ENCODE results near the gene CCDC33.

The CCDC33 gene

DNA sequence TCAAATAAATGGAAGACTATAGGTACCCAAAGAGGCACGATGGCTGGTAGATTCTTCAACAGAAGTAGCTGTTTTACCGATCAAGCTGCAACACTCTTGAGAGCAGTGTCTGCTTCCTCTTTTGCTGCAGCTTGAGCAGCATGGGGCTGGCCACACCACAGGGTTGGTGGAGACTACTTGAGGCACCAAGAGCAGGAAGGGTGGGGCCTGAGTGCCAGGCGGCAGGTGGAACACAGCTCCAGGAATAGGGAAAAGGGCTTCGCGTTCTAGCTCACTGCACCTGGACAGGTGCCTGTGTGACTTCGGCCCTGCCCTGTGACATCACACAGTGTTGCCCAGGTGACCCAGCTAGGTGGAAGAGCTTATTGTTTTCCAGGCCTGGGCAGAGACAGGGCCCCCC is at the start of gene CCDC33:
Gene CCDC33 (plus strand): TSS at position 365 of the 400 bp plus-strand sequence. CDS start 394 bp downstream, outside the sequence.
- DNase-seq: peak; percentile 75

DNA sequence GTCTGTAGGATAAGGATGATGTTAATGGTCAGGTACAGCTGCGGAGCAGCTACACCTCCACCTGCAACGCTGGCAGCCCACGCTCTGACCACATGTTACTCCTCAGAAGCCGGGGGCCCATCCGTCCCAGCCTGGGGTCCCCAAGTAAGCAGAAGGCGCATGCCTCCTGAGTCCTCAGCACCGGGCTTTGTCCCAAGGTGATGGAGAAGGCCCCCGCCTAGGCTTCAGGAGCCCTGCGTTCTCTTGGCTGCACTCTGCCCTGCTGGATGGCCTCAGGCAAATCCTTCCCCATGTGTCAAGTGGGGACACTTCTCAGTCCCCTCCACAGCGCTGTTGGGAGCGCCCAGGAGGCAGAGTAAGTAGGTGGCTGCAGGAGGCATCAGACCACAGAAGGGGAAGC is 47.9 kb upstream of the CCDC33 start:
- no peak for DNase-seq

DNA sequence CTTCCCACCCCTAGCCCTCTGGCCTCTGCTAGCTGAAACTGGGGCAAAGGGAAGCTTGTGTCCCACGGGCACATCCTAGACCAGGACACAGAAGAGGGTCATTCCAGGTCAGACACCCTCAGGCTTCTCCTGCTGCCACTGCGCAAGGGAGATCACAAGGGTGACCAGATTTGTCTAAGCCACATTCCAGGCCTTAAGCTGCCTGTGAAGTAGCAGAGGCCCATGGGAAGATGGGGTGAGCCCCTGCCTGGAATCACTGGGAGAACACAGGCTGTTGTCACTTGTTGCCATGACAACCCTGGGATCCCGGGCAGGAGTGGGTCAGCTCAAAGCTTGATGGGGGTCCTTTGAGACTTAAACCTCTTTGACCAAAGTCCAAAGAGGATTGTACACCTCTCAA is 44.3 kb upstream of the CCDC33 start:
- no peak for DNase-seq

GRCh38 chr15:74192751-74193150 is 43.4 kb upstream of the CCDC33 start:
- DNase-seq: no peak

DNA sequence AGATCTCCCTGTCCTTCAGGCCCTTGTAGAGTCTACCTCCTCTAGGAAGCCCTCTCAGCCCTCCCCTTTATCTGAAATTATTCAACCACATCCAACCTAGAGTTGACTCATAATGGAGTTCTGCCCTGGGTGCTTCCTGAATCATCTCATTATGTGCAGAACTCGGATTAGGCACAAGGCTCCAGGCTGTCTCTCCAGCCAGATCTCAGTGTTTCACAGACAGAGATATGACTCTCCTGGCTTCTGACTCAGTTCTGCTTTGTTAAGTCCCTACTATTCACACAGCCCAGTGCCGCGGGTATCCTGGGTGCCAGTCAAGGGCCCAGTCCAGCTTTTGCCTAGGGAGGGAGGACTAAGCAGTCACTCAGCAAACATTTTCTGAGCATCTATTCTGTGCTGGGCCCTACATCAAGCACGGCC is 42.8 kb upstream of the CCDC33 start:
- no peak for DNase-seq

DNA sequence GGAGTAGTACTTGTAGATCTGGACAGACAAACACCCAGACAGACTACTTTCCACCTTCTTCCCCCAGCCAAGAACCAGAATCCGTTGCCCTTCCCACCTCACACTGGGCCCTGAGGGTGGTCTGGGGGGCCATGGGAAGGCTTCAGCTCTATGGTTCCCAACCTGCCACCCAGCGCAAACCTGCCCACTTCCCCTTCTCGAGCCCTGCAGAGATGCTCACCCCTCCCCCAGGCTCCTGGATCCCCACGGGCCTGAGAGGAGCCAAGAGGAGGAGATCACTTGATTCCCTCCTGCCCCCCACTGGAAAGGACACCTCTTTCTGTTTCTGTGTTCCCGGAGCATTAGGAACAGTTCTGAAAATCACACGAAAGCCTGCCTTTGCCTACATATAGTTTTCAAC is 42.2 kb upstream of the CCDC33 start:
- no peak for DNase-seq

DNA sequence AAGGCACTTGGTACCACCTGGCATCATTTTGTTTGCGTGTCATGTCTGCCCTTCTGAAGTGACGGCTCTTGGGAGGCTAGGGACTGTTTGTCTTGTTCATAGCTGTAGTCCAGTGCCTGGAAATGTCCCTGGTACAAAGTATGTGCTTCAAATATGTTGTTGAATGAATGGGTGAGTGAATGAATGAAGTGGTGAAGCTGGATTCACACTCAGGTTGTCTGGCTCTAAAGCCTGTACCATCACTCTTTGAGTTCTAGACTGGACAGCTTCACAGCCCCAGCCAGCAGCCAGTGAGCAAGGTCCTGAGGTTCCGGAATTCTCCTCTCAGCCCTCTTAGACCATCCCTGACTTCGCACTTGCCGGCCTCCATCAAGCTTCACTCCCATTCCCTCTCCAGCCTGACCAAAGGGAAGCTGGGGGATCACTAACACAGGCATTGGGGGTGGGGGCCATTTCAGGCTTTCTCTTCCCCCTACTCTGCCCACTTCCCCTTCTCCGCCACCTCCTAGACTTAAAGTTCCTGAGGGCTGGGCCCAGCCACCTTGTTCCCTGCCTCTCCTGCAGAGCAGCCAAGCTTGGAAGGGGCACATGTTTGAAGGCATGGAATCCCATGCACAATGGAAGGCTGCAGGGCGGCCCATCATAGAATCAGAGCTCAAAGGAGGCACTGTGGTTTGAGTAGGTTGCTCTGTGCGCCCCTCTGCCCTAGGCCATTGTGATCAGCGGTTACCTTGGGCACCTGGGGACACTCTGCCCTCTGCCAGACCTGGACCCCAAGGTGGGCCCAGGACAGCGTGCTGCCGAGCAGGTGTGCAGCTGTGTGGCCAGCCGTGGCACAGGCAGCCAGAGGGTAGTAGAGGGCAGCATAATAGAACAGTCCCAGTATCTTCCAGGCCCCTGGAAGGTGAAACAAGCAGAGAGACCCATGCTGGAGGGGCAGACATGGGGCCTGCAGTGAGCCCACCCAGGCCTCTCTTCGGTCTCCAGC is 41.3 kb upstream of the CCDC33 start:
- DNase-seq: no peak

DNA sequence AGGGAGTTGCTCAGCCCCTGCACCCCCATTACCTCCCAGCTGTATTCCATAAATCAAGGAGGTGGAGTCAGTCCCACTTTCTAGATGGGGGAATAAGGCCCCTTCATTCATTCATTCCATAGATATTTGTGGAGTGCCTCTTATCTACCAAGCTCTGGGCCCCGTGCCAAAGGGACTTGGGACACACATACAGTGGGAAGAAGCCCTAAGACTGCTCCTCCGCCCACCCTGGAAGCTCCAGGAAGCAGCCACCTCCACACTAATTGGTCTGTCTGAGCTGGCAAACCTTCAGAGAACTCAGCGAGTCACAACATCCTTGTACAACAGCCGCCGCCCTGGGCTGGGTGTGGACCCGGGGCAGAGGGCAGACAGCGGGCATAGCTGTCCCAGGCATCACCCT is 40.0 kb upstream of the CCDC33 start:
- DNase-seq: no peak

GRCh38 chr15:74197176-74197965 is 38.8 kb upstream of the CCDC33 start:
- no peak for DNase-seq

DNA sequence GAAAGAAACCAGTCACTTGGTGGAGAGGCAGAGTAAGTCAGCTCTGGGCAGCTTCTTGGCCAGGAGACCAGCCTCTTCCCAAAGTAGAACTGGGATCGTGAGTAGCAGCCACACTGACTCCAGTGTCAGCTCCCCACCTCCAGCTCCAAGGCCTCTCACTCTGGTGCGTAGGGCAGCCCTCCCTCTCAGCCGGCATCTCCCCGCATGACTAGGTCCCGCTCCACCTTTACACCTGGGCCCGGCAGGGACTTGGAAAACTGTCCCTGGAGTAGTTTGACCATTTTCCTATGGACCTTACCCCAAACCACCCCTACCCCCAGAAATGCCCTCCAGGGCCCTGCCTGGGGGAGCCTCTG is 36.9 kb upstream of the CCDC33 start:
- DNase-seq: no peak

DNA sequence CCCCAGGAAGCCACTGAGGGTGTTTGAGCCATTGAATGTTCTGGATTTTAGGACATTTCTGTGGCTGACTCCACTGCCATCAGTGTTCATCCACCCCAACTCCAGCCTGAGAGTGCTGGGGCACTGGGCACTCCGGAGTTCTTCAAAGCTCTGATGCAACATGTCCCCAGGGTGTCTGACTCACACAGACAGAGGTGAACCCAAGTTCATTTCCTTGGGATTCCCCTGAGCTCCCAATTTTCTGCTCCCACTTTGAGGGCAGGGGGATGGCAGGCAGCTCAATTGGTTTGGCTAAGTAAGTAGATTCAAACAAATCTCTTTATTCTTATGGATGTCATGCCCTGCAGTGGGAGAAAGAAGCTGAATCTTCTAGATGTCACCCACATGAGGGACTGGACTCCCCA is 35.7 kb upstream of the CCDC33 start:
- DNase-seq: no peak

DNA sequence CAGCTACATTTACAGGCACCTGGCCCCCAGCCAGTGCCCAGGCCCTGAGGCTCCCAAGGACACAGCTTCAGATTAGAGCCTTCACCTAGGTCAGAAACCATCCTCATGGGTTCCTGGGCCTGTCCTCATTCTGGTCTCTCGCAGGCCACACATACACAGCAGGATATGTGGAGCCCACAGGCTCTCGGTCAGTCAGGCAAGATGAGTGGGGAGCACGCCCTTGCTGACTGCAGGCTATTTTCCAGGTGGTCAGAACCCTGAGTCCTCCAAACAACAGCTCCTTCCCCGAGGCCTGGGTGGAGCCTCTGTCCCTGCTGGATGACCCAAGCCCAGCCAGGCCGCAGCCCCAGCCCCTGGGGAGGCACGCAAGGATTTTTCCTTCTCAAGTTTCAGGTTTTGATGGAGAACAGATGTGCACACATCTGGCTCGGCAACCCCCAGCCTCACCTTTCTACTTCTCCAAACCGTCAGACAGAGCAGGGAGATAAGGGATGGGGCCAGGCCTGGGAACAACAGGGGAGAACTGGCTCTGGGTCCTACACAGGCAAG is 35.2 kb upstream of the CCDC33 start:
- no peak for DNase-seq

DNA sequence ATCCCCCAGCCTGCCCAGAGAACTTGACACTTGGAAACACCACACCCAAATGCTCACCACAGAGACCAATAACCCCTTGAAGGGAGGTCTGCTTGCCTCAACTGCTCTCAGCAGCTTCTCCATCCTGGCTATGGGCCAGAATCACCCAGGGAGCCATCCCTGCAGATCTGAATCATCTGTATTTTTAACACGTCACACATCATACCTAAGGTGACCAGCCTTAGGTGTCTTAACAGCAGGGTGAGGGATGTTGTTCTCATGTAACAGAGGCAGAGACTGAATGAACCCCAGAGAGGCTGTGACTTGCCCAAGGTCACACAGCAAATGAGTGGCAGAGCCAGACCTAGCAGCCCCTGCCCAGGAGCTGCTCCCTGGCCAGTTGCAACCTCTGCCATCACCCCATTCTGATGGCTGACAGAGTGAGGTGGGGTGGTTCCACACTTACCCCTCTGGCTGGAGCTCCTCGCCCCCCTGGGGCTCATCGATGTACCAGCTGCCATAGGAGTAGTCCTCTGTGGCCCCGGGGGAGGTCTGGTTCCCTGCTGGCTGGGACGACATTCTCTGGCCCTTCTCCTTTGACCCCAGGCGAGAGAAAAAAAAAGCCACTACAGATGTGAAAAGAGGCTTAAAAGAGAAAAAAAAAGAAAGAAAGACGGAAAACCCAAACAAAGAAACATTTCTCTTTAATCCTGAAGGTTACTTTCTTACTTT is 34.3 kb upstream of the CCDC33 start:
- no peak for DNase-seq

- peak; percentile 32 for DNase-seq
These were observed 33.4 kb upstream of the CCDC33 start, which contains the start of gene STRA6 for GRCh38 chr15:74202452-74203401. TSS of gene STRA6 (minus strand) at chr15:74202787. CDS start at chr15:74202267, 520 bp downstream.

DNA sequence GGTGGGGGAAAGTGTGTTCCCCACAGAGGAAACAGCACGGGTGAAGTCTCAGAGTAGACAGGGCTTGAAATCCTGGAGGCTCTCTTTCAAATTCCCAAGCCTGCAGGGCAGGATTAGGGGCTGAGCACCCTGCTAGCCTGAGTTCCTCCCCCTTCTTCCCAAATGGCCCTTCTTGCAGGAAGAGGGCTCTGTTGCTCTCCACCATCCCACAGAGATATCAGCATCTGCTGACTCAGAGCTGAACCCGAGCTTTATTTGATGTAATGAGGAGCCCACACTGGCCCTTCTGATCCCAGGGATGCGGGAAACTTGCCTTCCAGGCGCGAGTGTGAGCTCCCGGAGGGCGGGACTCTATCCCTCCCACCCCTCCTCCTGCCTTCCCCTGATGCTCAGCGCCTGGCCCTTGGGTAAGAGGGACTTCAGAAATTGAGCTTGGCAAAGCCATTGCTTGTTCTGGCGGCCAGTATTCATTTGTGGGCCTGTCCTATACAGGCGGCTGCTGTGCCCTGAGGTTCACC is 32.2 kb upstream of the CCDC33 start:
- no peak for DNase-seq

DNA sequence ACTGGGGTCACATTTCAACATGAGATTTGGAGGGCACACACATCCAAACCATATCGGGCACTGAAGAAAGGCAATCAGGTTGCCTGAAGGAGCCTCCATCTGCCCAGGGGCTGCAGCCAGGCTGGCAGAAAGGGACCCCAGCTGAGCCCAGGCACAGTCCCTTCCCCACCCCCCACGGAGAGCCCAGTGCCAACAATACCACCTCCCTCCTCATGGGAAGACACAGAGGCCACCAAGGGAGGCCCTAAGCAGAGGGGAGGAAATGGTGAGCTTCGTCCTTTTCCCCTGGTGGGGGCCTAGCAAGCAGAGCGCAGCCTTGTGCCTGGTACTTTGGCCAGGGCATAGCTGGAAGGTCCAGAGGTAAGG is 30.6 kb upstream of the CCDC33 start:
- no peak for DNase-seq

DNA sequence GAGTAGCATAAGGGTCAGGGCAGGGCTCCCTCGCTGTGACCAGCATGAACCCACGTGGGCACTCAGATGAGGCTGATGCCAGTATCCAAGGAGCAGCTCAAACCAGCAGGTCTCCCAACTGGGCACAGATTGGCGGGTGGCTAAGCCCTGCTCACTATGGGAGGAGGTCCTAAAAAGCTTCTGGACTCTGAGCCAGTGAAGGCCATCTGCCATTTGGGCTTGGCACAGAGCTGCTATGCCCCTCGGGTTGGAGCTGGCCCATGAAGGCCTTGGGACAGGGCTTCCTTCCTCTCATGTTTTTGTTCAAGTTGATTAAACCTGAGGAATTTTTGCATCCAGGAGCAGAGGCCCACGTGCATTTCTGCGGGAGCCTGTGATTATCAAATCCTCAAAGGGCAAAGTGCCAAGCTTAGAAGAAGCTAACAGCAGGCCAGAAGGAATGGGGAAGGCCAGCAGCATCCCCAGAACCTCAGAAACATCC is 29.3 kb upstream of the CCDC33 start:
- DNase-seq: no peak

GRCh38 chr15:74207652-74208440 is 28.3 kb upstream of the CCDC33 start:
- peak; percentile 41 for DNase-seq

GRCh38 chr15:74208496-74208895 is 27.6 kb upstream of the CCDC33 start:
- no peak for DNase-seq

DNA sequence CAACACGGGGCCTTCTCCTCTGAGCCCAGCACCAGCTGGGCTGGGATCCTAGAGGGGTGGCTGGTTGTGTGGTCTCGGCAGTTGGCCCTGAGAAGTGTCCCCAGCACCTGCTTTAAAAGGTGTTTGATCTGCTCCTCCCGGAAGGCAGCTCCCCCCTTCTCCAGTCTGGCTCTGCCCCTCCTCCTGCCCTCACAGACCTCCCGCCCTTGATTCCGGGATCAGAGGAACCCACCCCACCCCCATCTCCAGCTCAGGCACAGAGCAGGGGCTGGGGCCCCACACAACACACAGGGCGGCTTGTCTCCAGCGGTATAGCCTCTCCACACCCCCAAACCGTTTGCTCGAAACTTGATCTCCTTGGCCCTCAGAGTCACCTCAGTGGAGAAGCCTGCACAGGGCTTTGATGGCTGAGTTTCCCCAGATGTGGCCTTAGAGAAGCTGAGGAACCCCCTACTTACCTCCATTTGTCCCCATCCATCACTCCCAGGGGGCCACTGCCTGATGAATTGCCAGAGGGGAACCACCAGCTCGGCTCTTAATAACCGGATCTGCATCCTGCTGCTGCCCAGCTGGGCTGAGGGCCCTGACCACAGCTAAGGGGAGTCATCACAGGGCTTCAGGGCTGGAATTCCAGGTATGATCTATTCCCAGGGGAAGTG is 27.1 kb upstream of the CCDC33 start:
- DNase-seq: no peak
